SH-SY5Y (cell line): ENCODE data around the gene B3GNT7.

Experiments used
- GATA2 ChIP-seq: IDR thresholded peaks from 2 replicates; pipeline ENCODE4 v1.6.1; 2011; ENCODE audit warnings: mild to moderate bottlenecking, low read depth, low read length
- GATA3 ChIP-seq: IDR thresholded peaks from 2 replicates; pipeline ENCODE4 v1.6.1; 2011; ENCODE audit warnings: low read depth, mild to moderate bottlenecking, low read length, moderate library complexity

DNA sequence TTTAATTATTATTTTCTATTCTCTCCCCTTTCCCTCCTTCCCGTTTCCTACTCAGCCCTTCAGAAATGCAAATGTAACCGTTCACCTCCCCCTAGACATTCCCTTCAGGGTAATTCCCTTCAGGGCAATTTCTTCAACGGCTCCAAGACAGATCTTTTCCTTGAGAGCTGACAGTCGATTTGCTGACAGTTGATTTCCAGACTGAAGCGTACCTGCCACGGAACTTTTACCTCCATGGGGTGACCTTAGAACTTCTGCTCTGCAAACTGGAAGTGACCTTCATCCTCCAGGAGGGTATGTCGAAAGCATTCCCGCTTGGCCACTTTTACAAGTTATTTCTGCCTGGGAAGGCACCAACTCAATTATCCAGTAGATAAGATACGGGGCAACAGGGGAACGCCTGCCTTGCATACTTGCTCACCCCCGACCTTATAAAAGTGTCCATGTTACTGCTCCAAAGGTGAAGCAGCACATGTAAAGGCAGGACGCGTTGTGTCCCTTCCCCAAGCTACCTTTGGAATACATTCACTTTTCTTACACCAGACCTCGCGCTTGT lies 18.5 kb downstream of the B3GNT7 start:
- TF ChIP-seq GATA3: no peak
- TF ChIP-seq GATA2: no peak
